ENCODE measurements around the gene ADAM19. TPM values are rescaled to one million over a fixed set of nuclear protein-coding genes. Genes with fewer than 3 reads are reported as not detected.

Gene ADAM19
- total RNA-seq, 6 experiments from 2014 or later = 1.8 to 9.4 (median 4.5) TPM

- 88% methylated on average over 9 of the region's 14 CpGs for WGBS (ENCODE audit: insufficient coverage, low coverage, low lambda C conversion rate, missing lambda C conversion rate)
- TF ChIP-seq CTCF (IDR thresholded peaks at IDR 0.05) = no peak
- TF ChIP-seq POLR2A (IDR thresholded peaks at IDR 0.05) = no peak
- Histone ChIP-seq H3K4me3 (no peak overlapping the region), H3K27me3 (no peaks in the 10 kb centered on the region), H3K36me3 (peaks cover 0 to 8% (median 1%) of the 10 kb centered on the region in 4 donors), H3K27ac (no peak overlapping the region), H3K9me3 (no peaks in the 10 kb centered on the region), H3K4me1 (peaks cover 0 to 14% (median 6%) of the 10 kb centered on the region in 4 donors)
- DNase-seq (no peak), ATAC-seq (no peak)
- intact Hi-C loops (cut with DNase I) = no loop called here
These were observed 68.4 kb downstream of the ADAM19 start for GRCh38 chr5:157506981-157507780.

GRCh38 chr5:157506066-157506590 is 69.4 kb downstream of the ADAM19 start:
- Histone ChIP-seq H3K36me3 (peaks cover 0 to 8% (median 4%) of the 10 kb centered on the region in 4 donors), H3K4me1 (peaks cover 0 to 5% (median 2%) of the 10 kb centered on the region in 4 donors), H3K4me3 (no peak overlapping the region), H3K27ac (no peak overlapping the region), H3K9me3 (no peaks in the 10 kb centered on the region), H3K27me3 (no peaks in the 10 kb centered on the region)
- intact Hi-C loops (cut with DNase I) = no loop called here
- no peak for TF ChIP-seq POLR2A (IDR thresholded peaks at IDR 0.05)
- no peak for TF ChIP-seq CTCF (IDR thresholded peaks at IDR 0.05)
- ATAC-seq (no peak), DNase-seq (no peak)
- WGBS (ENCODE audit: insufficient coverage, low coverage, low lambda C conversion rate, missing lambda C conversion rate) = 70% methylated on average over 3 of the region's 3 CpGs

- Histone ChIP-seq H3K4me1 (no peaks in the 10 kb centered on the region), H3K36me3 (peaks cover 0 to 8% (median 4%) of the 10 kb centered on the region in 4 donors), H3K27ac (no peak overlapping the region), H3K27me3 (no peaks in the 10 kb centered on the region), H3K4me3 (no peak overlapping the region), H3K9me3 (no peaks in the 10 kb centered on the region)
- DNase-seq = no peak
- TF ChIP-seq POLR2A (IDR thresholded peaks at IDR 0.05) = no peak
- no peak for TF ChIP-seq CTCF (IDR thresholded peaks at IDR 0.05)
- no CpG with 5 or more reads among the region's 6 CpGs for WGBS (ENCODE audit: insufficient coverage, low coverage, low lambda C conversion rate, missing lambda C conversion rate)
- intact Hi-C loops (cut with DNase I) = no loop called here
- ATAC-seq = no peak
These were observed 70.1 kb downstream of the ADAM19 start for GRCh38 chr5:157505496-157505895.

- Histone ChIP-seq H3K27ac (no peak overlapping the region), H3K9me3 (no peaks in the 10 kb centered on the region), H3K36me3 (peaks cover 0 to 8% (median 4%) of the 10 kb centered on the region in 4 donors), H3K4me3 (no peak overlapping the region), H3K4me1 (no peaks in the 10 kb centered on the region), H3K27me3 (no peaks in the 10 kb centered on the region)
- intact Hi-C loops (cut with DNase I) = no loop called here
- 87% methylated on average over 8 of the region's 8 CpGs for WGBS (ENCODE audit: insufficient coverage, low coverage, low lambda C conversion rate, missing lambda C conversion rate)
- TF ChIP-seq POLR2A (IDR thresholded peaks at IDR 0.05) = no peak
- TF ChIP-seq CTCF (IDR thresholded peaks at IDR 0.05) = no peak
- no peak for DNase-seq
- no peak for ATAC-seq
These were observed 71.5 kb downstream of the ADAM19 start for GRCh38 chr5:157504053-157504452.
